GM18519 (cell line): Measurements from ENCODE around the gene RBFOX2.
"Not testable (repeated sequence)": the region's sequence is repeated elsewhere in the genome, so short reads cannot be mapped to it uniquely, and the experiment has no call there.

Experiments used
- ATAC-seq: cut with Tn5 transposase; IDR thresholded peaks from one replicate; pipeline ENCODE4 v1.9.1; 2021; ENCODE audit warnings: mild to moderate bottlenecking, moderate library complexity; ENCODE audit not compliant: unreplicated experiment, low FRiP score

The RBFOX2 gene

DNA sequence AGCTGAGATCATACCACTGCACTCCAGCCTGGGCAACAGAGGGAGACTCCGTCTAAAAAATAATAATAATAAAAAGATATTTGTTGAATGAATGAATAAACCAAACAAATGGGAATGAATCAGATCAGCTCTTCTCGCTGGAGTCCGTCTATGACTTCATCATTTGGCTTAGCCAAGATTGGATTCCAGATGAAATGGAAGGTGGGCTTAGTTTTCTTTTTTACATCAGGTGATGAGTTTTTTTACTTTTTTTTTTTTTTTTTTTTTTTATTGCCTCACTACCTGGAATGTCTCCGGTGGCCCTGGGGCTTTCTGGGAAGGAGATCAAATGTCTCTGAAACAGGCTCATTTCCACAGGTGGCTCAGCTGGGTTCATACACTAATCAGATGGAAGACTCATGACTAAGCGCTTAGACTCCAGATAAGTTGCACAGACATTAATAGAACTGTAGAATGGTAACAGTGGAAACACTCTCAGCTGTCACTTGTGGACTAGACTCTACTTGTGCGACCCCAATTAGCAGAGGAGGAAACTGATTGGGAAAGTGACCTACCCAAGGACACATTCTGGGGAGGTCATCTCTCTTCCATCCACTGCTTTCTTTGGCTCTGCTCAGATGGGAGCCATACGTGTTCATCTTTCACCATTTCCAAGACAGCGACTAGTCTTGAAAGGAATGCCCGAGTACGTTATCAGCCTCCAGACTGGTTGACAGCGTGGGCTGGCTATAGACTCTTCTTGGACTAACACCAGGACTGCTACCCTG lies 20.5 kb upstream of the RBFOX2 start:
- no peak for ATAC-seq

DNA sequence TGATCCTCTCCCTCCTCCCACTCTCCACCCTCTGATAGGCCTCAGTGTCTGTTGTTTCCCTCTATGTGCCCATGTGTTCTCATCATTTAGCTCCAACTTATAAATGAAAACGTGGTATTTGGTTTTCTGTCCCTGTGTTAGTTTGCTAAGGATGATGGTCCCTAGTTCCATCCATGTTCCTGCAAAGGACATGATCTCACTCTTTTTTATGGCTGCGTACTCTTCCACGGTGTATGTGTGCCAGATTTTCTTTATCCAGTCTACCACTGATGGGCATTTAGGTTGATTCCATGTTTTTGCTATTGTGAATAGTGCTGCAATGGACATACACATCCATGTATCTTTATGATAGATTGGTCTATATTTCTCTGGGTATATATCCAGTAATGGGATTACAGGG lies 15.9 kb upstream of the RBFOX2 start:
- ATAC-seq: not testable (repeated sequence)

DNA sequence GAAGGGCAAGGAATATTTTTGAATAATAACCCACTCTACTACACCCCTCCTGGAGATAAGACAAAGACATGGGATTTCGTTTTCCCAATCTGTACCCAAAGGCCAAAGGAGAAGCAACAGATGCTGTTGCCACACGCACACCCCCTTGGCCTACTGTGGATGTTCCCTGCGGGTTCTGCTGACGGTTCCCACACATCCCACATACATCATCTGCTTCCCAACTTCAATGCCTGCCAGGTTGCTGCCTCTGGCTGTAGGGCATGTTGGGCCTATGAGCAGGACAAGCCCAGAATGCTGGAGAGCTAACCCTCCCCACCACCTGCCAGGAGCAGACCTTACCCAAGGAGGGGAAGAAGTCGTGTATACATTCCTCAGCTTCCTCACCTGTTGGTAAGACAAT lies 13.6 kb upstream of the RBFOX2 start:
- ATAC-seq: no peak

DNA sequence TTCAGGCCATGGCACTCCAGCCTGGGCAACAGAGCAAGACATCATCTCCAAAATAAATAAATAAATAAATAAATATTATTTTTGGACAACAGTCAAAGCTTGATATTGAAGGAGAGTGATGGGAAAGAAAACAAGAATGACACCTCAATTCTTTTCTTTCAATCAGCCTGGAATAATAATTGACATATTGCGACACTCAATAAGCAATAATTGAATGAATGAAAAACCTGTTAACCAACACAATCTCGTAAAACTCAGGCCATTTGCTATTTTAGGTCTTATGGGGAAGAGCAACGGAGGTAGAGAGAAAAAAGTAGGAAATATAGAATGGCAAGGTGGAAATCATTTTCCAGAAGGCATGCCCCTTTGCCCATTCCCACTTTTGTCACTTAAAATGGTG lies 10.5 kb upstream of the RBFOX2 start:
- ATAC-seq: no peak

DNA sequence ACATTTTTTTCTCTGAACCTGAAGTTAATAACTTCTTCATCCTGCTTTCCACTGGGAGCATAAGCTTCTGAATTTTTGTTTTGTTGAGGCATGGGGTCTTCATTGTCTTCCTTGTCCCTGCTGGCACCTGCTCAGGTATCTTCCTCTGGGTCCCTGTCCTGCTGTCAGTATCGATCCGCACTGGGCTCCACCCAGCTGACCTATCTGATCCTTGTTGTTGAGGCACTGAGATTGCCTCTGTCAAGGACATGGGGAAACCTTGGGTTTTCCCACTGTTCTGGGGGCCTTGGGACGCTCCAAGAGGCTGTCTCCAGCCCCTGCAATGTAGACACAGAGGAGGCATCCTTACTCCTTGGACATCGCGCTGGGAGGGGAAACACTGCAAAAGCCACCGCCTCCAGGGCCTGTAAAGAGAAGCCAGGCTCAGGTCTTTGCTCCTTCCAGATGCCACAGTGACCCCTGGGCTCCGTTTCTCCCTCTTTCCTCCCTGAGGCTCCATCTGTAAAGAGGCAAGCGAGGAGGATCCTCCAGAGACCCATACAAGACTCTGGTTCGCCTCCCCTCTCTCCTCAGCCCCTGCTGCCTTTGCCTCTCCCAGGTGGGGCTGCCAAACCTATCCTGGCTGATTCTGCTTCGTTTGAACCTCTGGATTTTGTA lies 8.6 kb upstream of the RBFOX2 start:
- ATAC-seq: no peak

DNA sequence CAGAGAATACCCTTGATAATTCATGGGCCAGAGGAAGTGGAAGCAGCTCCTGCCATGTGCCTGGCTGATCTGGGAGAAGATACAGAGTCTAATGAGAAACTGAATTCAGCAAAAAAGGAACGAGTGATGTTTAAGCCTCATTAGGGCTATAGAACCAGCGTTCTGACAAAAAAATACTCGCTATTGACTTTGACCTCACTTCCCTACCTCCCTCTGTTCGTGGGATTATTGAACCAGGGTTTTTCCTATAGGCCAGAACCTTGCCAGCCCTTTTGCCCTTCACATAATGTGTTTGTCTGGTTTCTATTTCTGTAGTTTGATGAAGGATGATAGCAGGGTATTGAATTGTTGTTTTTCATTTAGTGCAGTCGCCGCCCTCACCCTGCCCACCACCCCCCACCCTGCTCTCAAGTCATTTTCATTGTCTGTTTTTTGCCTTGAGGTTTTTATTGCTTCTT lies 7.6 kb upstream of the RBFOX2 start:
- no peak for ATAC-seq

DNA sequence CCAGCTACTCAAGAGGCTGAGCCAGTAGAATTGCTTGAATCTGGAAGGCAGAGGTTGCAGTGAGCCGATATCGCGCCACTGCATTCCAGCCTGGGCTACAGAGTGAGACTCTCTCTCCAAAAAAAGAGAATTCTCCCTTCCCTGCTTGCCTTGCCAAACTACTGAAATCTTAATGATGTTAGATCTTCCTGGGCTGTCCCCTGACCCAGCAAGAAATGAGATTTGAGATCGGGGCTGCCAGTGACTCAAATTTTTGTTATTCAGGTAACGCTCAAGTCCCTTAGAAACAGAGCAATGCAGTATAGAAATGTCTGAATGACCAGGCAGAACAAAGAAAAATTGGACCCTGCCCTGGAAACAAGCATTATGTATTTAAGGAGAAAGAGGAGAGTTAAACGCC lies 4.0 kb upstream of the RBFOX2 start:
- ATAC-seq: no peak

DNA sequence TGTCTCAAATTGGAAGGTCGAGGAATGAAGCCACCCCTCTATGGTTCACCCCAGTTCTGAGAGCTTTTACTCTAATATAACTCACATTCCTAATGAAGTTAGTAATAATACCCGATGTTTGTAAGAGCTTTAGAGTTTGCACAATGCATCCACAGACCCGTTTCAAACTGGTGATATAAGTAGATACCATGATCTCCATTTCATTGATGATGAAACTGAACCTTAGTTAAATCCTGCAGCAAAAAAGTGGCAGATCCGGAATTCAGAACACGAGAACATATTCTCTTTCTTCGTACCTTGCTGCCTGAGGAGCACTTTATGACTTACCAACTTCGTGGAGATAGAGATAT lies 757 bp upstream of the RBFOX2 start:
- ATAC-seq: no peak

DNA sequence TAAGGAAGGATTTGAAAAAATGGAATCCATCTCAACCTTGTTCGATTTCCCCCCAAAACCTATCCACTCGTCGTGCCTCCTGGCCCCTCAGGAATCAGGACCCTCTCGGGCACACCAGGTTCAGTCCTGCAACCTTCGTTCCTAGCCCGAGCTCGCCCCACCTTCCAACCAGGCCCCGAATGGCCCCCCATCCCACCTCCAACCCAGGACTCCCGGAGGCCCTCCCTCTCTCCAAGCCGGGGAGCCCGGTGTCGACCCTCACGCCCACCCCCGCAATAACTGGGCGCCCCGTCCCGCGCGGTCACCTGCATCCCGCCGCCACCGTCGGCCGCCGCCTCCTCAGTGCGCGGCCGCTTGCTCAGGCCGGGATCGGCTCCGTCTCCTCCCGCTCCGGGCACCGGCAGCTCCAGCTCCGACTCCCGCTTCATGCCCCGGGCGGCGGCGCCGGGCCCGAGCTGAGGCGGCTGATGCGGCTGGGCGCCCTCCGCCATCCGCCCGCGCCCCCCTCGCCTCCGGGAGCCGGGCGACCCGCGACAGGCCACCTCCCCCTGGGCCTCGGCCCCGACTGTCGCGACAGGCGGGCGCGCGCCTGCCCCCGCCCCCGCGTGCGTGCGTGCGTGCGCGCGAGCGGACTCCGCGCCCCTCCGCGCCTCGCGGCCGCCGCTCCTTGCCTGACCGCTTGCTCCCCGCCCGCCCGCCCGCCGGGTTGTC lies 534 bp downstream of the RBFOX2 start:
- no peak for ATAC-seq

DNA sequence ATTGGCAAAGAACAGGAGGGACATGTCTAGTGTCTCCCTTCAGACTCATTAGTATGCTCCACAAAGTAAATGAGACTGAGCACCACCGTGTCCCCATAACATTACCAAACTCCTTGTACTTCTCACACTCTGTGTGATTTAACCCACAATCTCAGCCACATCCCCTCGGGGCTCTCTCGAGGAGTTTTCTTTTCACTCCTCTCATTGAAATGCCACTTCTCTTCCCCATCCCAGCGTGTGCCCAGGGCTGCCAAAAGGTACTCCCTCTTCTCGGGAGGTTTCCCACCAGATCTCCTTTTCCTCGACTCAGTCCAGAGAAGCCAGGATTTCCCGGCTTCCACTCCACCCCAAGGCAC lies 1.1 kb downstream of the RBFOX2 start:
- ATAC-seq: no peak

DNA sequence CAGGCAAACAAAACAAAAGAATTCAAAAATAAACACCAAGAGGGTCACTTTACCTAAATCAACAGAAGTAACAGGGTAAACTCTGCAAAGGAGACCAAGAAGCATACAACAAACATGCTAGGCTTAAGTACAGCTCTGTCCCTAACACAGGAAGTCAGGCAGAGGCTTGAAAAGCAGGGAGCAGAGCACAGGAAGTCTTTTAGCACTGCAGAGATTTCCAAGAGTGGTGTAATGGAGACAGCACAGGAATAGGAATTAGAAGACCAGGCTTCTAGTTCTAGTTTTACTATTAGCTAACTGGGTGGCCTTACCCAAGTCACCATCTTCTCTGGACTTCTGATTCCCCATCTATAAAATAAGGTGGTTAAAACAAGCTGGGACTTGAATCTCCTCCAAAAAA lies 1.9 kb downstream of the RBFOX2 start:
- ATAC-seq: no peak

DNA sequence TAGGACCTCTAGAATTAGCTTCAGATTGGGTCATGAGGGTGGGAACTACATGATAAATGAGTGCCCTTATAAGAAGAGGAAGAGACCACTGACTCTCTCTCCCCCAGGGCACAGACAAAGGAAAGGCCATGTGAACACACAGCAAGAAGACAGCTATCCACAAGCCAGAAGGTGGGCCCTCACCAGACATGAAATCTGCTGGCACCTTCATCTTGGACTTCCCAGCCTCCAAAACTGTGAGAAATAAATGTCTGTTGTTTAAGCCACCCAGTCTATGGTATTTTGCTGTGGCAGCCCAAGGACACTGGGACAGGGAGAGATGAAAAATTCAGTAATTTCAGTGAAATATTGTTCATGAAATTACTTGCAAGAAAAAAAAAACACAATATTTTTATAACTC lies 5.9 kb downstream of the RBFOX2 start:
- ATAC-seq: no peak

DNA sequence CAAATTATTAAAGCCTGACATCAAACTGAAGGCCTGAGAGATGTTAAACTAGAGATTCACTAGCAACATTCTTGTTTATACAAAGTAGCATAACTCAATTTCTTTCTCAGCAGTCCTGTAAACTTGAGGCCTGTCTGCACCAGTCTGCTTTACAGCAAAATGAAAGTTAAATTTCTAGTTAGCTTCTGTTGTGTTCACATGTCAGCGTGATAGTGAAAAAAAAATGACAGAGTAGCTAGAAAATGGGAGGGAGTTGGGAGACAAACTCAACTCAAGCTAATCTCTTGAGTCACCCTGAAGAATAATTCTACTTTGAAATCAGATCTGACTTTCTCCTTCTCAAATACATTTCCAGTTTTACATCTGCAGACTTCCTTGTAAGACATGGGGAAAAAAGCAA lies 6.5 kb downstream of the RBFOX2 start:
- ATAC-seq: no peak

DNA sequence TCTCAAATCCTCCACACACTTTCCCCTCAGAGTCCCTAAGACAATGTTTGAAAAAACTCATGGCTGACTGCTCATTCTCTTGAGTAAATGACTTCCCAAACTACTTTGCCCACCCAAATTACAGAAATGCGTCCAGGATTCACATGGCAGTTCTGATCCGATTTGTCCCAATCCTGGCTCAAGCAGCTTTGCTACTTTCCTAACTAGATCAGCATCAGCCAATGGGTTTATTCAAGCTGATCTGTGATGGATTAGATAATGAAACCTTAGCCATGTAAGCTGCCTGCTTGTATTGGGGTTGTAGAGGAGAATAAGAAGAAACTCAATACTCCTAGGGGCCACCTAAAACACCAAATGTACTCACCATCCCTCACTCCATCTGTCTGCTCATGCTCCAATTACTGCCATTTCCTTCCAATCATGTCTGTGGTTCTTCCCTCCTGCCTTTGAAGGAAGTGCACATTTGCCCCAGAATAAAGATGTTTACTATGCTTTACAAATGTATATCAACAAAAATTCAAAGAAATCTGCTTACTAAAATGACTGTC lies 6.9 kb downstream of the RBFOX2 start:
- no peak for ATAC-seq

DNA sequence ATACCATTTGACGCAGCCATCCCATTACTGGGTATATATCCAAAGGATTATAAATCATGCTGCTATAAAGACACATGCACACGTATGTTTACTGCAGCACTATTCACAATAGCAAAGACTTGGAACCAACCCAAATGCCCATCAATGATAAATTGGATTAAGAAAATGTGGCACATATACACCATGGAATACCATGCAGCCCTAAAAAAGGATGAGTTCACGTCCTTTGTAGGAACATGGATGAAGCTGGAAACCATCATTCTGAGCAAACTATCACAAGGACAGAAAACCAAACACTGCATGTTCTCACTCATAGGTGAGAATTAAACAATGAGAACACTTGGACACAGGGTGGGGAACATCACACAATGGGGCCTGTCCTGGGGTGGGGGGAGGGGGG lies 7.8 kb downstream of the RBFOX2 start:
- not testable (repeated sequence) for ATAC-seq

DNA sequence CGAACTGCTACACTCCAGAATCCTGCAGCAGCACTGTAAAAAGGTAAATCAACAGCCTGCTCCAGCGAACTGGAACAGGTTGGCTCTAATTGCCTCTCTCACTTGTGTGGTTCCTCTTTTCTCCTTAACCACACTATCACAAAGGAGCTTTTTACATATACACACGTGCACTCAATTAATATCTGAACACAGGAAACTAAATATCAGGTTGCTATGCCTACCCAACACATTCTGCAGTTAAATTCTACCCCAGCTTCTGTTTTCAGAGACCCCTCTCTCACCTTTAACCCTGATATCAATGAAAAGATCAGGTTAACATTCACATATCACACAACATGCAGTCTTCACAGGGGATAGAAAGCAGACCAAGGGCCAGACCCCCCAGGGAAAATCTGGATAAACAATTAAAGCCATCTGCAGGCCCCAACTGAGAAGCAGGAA lies 11.0 kb downstream of the RBFOX2 start:
- no peak for ATAC-seq

DNA sequence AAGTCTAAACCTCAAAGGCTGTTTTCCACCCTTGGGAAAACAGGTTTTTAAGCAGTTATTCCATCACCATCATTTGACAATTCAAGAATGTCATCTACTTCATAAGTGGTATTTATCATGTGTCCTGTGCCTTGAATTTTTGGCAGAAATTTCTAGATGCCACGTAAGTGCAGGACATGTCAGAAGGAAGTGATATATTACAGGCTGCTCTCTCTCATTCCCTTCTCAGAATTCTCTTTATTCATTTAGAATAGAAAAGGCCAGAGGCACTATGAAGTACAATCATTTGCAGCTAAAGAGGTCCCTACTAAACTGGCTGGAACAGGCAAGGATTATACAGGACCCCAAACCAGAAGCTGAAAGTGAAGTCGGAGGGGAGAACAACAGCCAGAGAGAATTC lies 11.9 kb downstream of the RBFOX2 start:
- ATAC-seq: no peak

DNA sequence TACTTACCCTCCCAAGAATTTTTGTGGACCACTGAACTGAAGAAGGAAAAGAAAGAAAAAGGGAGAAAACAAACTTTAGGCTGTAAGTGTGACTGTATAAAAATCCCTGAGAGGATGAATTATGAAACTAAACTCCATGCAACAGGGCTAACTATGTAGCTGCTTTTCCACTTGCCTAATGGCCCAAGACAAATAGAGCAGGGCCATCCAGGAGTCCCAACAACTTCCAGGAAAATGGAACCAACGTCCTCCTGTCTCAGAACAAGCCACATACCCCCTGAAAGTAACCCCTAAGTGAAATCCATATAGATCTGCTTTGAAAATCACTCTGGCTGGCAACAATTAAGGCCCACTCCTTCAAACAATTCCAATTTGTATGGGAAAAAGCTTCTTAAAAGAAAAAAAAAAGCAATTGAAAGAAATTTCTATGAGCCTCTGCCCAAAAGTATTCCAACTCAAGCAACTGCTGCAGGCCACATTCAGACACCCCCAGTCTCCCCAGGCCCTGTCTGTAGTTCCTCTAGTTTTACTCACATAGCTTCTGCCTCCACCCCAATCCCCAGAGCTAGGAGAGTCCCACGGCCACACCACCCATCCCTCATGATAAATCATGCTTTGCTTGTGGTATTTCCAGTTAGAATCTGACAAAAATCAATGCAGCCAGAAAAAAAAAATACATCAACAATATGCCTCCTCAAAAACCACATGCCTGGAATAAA lies 12.7 kb downstream of the RBFOX2 start:
- ATAC-seq: no peak

DNA sequence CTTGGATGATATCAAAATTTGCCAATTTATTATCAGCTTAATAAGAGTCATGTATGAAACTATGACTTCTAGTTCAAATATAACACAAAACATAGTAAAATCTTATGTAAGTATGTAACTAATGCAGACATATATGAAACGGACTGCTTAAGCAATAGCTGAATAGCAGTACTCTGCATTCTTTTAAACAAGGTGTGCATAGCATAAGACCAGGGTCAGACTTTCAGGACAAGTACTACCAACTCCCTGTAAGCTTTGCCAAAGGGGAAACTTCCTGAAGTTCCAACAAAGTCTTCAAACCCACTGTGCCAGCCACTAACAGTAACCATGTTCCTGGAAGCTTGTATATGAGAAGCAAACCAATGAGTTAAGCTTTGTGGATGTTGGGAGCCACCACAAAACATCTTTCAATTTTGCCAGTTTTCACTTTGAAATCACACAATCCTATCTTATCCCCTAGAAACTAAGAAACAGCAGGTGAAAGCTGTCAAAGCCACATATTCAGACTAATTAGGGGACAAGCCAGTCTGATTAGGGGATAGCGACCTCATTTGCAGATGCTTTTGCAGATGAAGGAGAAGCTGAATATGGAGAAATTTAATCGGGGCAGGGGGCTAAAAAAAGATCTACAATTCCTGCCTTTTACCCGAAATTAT lies 13.3 kb downstream of the RBFOX2 start:
- no peak for ATAC-seq

DNA sequence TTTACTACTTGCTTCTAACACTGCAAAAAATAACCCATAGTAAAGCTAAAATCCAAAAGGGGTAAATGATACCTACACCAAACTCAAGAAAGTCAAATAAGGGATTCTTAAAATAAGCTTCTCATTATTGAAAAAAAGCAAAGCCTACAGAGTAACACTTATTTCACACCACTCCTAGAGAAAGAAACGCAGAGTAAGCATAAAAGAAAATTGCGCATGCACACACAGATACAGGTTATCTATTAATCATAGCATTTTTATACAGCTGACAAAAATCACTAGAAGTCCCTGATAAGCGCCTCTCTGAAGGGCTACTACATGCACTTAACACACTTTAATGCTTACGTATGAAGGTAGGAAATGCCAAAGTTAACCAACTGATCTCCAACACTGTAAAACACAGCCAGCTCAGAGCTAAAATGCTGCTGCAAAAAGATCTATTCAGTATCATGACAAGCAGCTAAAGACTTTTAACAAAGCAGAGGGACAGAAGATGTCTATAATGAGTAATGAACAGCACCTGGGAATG lies 14.0 kb downstream of the RBFOX2 start:
- ATAC-seq: no peak
